IMR-90 (cell line): ENCODE measurements around the gene ATXN1L.

Experiments used
- BHLHE40 ChIP-seq: fragments of 150-350 bp; IDR thresholded peaks from 2 replicates; pipeline ENCODE4 v1.6.1; 2016; ENCODE audit warnings: mild to moderate bottlenecking, low read depth, low read length
- CEBPB ChIP-seq: IDR thresholded peaks from 2 replicates; pipeline ENCODE4 v1.6.1; 2012; ENCODE audit warnings: low read depth, low read length, improper control_type of control experiment
- CHD1 ChIP-seq: IDR thresholded peaks from 2 replicates; pipeline ENCODE4 v1.6.1; 2012; ENCODE audit warnings: low read depth, low read length, improper control_type of control experiment
- FOS ChIP-seq: fragments of 150-350 bp; IDR thresholded peaks from 2 replicates; pipeline ENCODE4 v1.6.1; 2016; ENCODE audit warnings: low read depth, low read length
- POLR2A ChIP-seq: IDR thresholded peaks from 2 replicates; pipeline ENCODE4 v1.6.1; 2012; ENCODE audit warnings: mild to moderate bottlenecking, low read depth, low read length
- RAD21 ChIP-seq: IDR thresholded peaks from 2 replicates; pipeline ENCODE4 v1.6.1; 2012; ENCODE audit warnings: low read length, improper control_type of control experiment
- RCOR1 ChIP-seq: IDR thresholded peaks from 2 replicates; pipeline ENCODE4 v1.6.1; 2012; ENCODE audit warnings: mild to moderate bottlenecking, low read length, improper control_type of control experiment; ENCODE audit not compliant: insufficient replicate concordance
- RFX5 ChIP-seq: IDR thresholded peaks from 2 replicates; pipeline ENCODE4 v1.8.0; 2012; ENCODE audit warnings: low read depth, mild to moderate bottlenecking, low read length, moderate library complexity
- TF ChIP-seq, protein P1 (sequence below): conservative IDR thresholded peaks from 2 replicates; pipeline ENCODE4 v1.5.1; 2012; ENCODE audit warnings: mild to moderate bottlenecking, low read depth, low read length, improper control_type of control experiment

GRCh38 chr16:71843572-71843971 is 2.2 kb upstream of the ATXN1L start:
- TF ChIP-seq, protein P1, sequence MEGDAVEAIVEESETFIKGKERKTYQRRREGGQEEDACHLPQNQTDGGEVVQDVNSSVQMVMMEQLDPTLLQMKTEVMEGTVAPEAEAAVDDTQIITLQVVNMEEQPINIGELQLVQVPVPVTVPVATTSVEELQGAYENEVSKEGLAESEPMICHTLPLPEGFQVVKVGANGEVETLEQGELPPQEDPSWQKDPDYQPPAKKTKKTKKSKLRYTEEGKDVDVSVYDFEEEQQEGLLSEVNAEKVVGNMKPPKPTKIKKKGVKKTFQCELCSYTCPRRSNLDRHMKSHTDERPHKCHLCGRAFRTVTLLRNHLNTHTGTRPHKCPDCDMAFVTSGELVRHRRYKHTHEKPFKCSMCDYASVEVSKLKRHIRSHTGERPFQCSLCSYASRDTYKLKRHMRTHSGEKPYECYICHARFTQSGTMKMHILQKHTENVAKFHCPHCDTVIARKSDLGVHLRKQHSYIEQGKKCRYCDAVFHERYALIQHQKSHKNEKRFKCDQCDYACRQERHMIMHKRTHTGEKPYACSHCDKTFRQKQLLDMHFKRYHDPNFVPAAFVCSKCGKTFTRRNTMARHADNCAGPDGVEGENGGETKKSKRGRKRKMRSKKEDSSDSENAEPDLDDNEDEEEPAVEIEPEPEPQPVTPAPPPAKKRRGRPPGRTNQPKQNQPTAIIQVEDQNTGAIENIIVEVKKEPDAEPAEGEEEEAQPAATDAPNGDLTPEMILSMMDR = no peak
- TF ChIP-seq POLR2A (no peak), FOS (no peak), CEBPB (no peak), BHLHE40 (no peak), RAD21 (no peak), RFX5 (no peak), CHD1 (no peak), RCOR1 (no peak)
